Erythroblast (primary cell): ENCODE results near the gene NFYC.

Experiments
- GATA1 ChIP-seq: IDR thresholded peaks from 2 replicates; pipeline ENCODE4 v1.6.1; 2011; ENCODE audit warnings: low read depth, mild to moderate bottlenecking, control low read depth, low read length, moderate library complexity
- POLR2A ChIP-seq: IDR thresholded peaks from 2 replicates; pipeline ENCODE4 v1.6.1; 2011; ENCODE audit warnings: mild to moderate bottlenecking, low read length

GRCh38 chr1:40806731-40807695 lies 115.5 kb downstream of the NFYC start:
- TF ChIP-seq POLR2A (no peak), GATA1 (no peak)
